Adrenal gland (tissue), 5 donors: ENCODE results near the gene NUP210L.

Experiments
- POLR2A ChIP-seq, 2 donors: fragments of 450-650 bp; IDR thresholded peaks; one replicate each; pipeline ENCODE4 v1.6.1; 2017; ENCODE audit warnings: antibody characterized with exemption in 2 of 2, mild to moderate bottlenecking in 2 of 2, moderate library complexity in 1 of 2
- TF ChIP-seq, protein P1 (sequence below), 6 experiments: fragments of 450-650 bp in 4 of 6; fragments of 200-600 bp in 2 of 6; sonication (generic) in 1 of 6; IDR thresholded peaks; 1 replicate in 5 of 6; 2 replicates in 1 of 6; pipeline versions ENCODE4 v1.5.1 to v1.8.0; 2016 to 2021; ENCODE audit warnings: antibody characterized with exemption in 6 of 6, mild to moderate bottlenecking in 2 of 6, moderate library complexity in 1 of 6
- donor health status: DM: no; HTN: no; CAD: no.

DNA sequence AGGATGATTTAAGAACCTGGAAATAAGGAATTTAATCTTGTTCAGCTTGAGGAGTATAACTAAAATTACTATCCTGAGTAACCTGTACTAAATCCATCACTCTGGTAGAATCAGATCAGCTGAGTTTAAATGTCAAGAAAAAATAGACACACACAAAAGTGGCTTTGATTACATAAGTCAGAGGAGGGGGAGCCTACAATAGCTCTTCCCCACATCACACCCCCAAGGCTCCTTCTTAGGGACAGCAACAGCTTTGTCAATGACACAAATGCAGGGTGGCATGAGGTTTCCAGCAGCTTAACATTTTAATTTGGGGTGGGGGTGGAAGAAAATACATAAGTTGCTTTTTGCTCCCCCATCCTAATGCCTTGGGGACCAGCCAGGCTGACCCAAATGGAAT lies 12.6 kb upstream of the NUP210L start:
- TF ChIP-seq, protein P1, sequence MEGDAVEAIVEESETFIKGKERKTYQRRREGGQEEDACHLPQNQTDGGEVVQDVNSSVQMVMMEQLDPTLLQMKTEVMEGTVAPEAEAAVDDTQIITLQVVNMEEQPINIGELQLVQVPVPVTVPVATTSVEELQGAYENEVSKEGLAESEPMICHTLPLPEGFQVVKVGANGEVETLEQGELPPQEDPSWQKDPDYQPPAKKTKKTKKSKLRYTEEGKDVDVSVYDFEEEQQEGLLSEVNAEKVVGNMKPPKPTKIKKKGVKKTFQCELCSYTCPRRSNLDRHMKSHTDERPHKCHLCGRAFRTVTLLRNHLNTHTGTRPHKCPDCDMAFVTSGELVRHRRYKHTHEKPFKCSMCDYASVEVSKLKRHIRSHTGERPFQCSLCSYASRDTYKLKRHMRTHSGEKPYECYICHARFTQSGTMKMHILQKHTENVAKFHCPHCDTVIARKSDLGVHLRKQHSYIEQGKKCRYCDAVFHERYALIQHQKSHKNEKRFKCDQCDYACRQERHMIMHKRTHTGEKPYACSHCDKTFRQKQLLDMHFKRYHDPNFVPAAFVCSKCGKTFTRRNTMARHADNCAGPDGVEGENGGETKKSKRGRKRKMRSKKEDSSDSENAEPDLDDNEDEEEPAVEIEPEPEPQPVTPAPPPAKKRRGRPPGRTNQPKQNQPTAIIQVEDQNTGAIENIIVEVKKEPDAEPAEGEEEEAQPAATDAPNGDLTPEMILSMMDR (IDR thresholded peaks at IDR 0.05): no peak
- TF ChIP-seq POLR2A (IDR thresholded peaks at IDR 0.05): no peak
